Endothelial cell of umbilical vein (primary cell): ENCODE measurements around the gene PSMB4. TPM values are rescaled to one million over a fixed set of nuclear protein-coding genes. Genes with fewer than 3 reads are reported as not detected.

Experiments
- BruUV-seq: library from RNA; stranded (reverse); fragments of 400-500 nt; replicated peaks from 2 replicates; lab custom pipeline; 2021; lab: Mats Ljungman, UMichigan
- CTCF ChIA-PET: fragments of 300-600, 350-600 bp; sonication (Branson Sonifier 250); formaldehyde crosslinking; loops from one replicate; lab custom pipeline; 2021; ENCODE audit warnings: antibody characterized with exemption, inconsistent platforms; lab: Charles Lee
- POLR2A ChIA-PET: fragments of 300-600, 350-600 bp; sonication (Branson Sonifier 250); formaldehyde crosslinking; loops from one replicate; lab custom pipeline; 2021; ENCODE audit warnings: antibody characterized with exemption, inconsistent platforms; lab: Charles Lee
- DNase-seq: peaks from one replicate; pipeline ENCODE4 v3.0.0-alpha.2; 2011; ENCODE audit warnings: low read depth, low spot score
- FAIRE-seq: peaks from 2 replicates; lab custom pipeline; 2011; peaks lifted over from hg19 to GRCh38; lab: Jason Lieb, UNC
- H2AFZ ChIP-seq: 2 replicates; pipeline ENCODE4 v1.6.0; 2012; ENCODE audit warnings: low read depth, low read length, control low read depth, inconsistent platforms
- H3K27ac ChIP-seq: 2 replicates; pipeline ENCODE4 v1.5.1; 2011; ENCODE audit warnings: low read depth, mild to moderate bottlenecking, control low read depth, low read length, moderate library complexity; ENCODE audit not compliant: insufficient read depth
- H3K27me3 ChIP-seq, 2 experiments: 2 replicates each; pipeline versions ENCODE4 v1.6.0 to v1.6.1; 2011; ENCODE audit warnings: low read length in 2 of 2, mixed read lengths in 1 of 2; ENCODE audit not compliant: control insufficient read depth in 2 of 2, insufficient read depth in 2 of 2
- H3K36me3 ChIP-seq, 2 experiments: 2 replicates in 1 of 2; 3 replicates in 1 of 2; pipeline ENCODE4 v1.5.1; 2011; ENCODE audit warnings: low read length in 2 of 2, mild to moderate bottlenecking in 1 of 2, moderate library complexity in 1 of 2; ENCODE audit not compliant: control insufficient read depth in 2 of 2, insufficient read depth in 2 of 2; ENCODE audit errors: extremely low read depth in 1 of 2
- H3K4me1 ChIP-seq: 3 replicates; pipeline ENCODE4 v1.5.1; 2011; ENCODE audit warnings: mild to moderate bottlenecking, low read length; ENCODE audit not compliant: control insufficient read depth, insufficient read depth; ENCODE audit errors: extremely low read depth
- H3K4me2 ChIP-seq: 2 replicates; pipeline ENCODE4 v1.6.1; 2011; ENCODE audit warnings: low read length, control low read depth, mixed read lengths; ENCODE audit not compliant: insufficient read depth
- H3K4me3 ChIP-seq, 3 experiments: fragments of 200-600 bp in 1 of 3; sonication (generic), shearing (Covaris generic) in 1 of 3; replicated peaks in 1 of 3; 2 replicates each; pipeline ENCODE4 v1.5.1; 2011 to 2016; ENCODE audit warnings: control low read depth in 3 of 3, low read length in 3 of 3, mild to moderate bottlenecking in 2 of 3, inconsistent platforms in 1 of 3, low read depth in 1 of 3, moderate library complexity in 1 of 3; ENCODE audit not compliant: insufficient read depth in 1 of 3
- H3K79me2 ChIP-seq: 2 replicates; pipeline ENCODE4 v1.6.0; 2012; ENCODE audit warnings: low read length, inconsistent platforms; ENCODE audit not compliant: control insufficient read depth, insufficient read depth
- H3K9ac ChIP-seq: replicated peaks from 2 replicates; pipeline ENCODE3; 2011; ENCODE audit warnings: low read length, control low read depth; ENCODE audit not compliant: insufficient read depth; ENCODE audit errors: extremely low read depth
- H3K9me1 ChIP-seq: replicated peaks from 3 replicates; pipeline ENCODE4 v1.6.0; 2011; ENCODE audit warnings: mild to moderate bottlenecking, low read length; ENCODE audit not compliant: control insufficient read depth, insufficient read depth; ENCODE audit errors: extremely low read depth
- H3K9me3 ChIP-seq: replicated peaks from 2 replicates; pipeline ENCODE4 v1.5.1; 2012; ENCODE audit warnings: low read length, inconsistent platforms; ENCODE audit not compliant: control insufficient read depth, insufficient read depth
- H4K20me1 ChIP-seq: replicated peaks from 2 replicates; pipeline ENCODE3; 2011; ENCODE audit warnings: mild to moderate bottlenecking, low read length; ENCODE audit not compliant: control insufficient read depth, insufficient read depth; ENCODE audit errors: extremely low read depth
- FOS ChIP-seq: IDR thresholded peaks from 2 replicates; pipeline ENCODE4 v1.6.1; 2011; ENCODE audit warnings: mild to moderate bottlenecking, low read length, moderate library complexity, borderline replicate concordance; ENCODE audit not compliant: insufficient read depth
- POLR2A ChIP-seq: IDR thresholded peaks from 2 replicates; pipeline ENCODE4 v1.6.1; 2012; ENCODE audit warnings: low read depth, mild to moderate bottlenecking, control low read depth, low read length
- POLR2AphosphoS5 ChIP-seq: IDR thresholded peaks from 2 replicates; pipeline ENCODE4 v1.6.1; 2012; ENCODE audit warnings: low read depth, mild to moderate bottlenecking, control low read depth, low read length, moderate library complexity; ENCODE audit not compliant: insufficient read depth
- dilution Hi-C: fragments of 300-500 bp; cut with MboI; formaldehyde crosslinking; loops from one replicate; pipeline ENCODE4 v1.15.0; 2019; ENCODE audit warnings: low sequenced_read_pairs; ENCODE audit not compliant: extremely low pct_ligation_motif_present
- intact Hi-C: fragments of 100-400 bp; cut with micrococcal nuclease; formaldehyde crosslinking; loops from one replicate; pipeline ENCODE4 v1.10.0; 2022
- polyA plus RNA-seq, 4 experiments: library from polyadenylated mRNA; depleted of rRNA in 3 of 4; stranded (reverse) in 3 of 4; unstranded in 1 of 4; fragments of >200 nt; gene quantifications; 2 replicates each; pipeline versions ENCODE4 v1.2.1 to v1.2.3, GENCODE V29; 2011 to 2012; ENCODE audit warnings: missing spikeins in 1 of 4
- total RNA-seq: library from RNA; stranded (reverse); gene quantifications from 2 replicates; pipeline ENCODE4 v1.2.3, GENCODE V29; 2021

Gene PSMB4
- total and polyA plus RNA-seq, 2 donors (not counting 3 experiments of a cell fraction or from before 2014, with no cell fraction given): 335 to 835 TPM

DNA sequence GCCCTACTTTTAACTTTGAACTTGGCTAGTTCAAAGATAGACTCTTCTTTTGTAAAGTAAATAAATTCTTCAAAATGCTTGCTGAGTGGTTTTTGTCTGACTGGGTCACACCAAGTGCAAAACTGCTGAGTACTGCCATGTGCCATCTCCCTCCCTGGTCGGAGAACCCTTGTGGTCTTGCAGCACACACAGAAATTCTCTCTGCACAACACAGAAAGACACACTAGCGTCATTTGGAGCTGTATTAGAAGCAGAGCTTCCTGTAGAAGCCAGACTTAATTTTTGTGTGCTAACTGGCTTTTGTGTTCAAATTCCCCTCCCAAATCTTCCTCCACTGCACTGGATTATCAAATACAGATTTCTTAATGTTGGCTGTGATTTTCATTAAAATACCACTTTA lies 2.5 kb downstream of the PSMB4 start:
- TF ChIP-seq FOS (no peak), POLR2AphosphoS5 (no peak)
- H2AFZ ChIP-seq: no peak overlapping the region
- POLR2A ChIA-PET: no interaction called here
- no peaks in the 10 kb centered on the region for H3K27me3 ChIP-seq
- no TSS peak for BruUV-seq
- dilution Hi-C loops: no loop called here
- CTCF ChIA-PET: interaction anchor here (1.2 to 1.5 kb wide), 3 partner anchors 61 to 101 kb away, joined by 3 to 7 read pairs (median 4); no protein-coding TSS in a partner anchor
- no peak overlapping the region for H3K27ac ChIP-seq
- H3K9me1 ChIP-seq: no peaks in the 10 kb centered on the region
- FAIRE-seq (no peak), DNase-seq (no peak)
- H3K36me3 ChIP-seq: peaks cover 24 to 39% of the 10 kb centered on the region in 2 experiments
- H3K79me2 ChIP-seq: peaks cover 20% of the 10 kb centered on the region
- no peaks in the 10 kb centered on the region for H3K9me3 ChIP-seq
- intact Hi-C loops: no loop called here
- H3K9ac ChIP-seq: no peak overlapping the region
- H3K4me1 ChIP-seq: peaks cover 6% of the 10 kb centered on the region
- no peak overlapping the region for H3K4me2 ChIP-seq
- H3K4me3 ChIP-seq: no peak overlapping the region
- no peaks in the 10 kb centered on the region for H4K20me1 ChIP-seq

DNA sequence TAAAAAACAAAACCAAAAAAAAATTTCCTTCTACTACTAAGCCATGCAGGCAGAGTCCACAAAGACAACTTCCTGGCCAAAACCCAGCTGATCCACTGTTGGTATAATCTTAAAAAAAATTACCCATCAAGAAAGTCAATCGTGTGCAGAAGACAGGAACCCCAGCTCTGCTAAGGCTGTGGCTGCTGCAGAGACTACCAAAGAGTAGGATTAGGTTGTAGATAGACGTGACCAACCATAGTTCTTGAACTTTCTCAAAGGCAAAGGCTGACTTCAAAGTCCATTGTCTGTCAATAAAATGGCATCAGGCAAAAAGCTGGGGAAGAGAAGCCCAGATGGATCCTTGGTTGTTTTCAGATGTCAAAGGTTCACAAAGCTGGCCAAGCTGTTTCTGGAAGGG lies 3.4 kb downstream of the PSMB4 start:
- H3K36me3 ChIP-seq: peaks cover 30 to 42% of the 10 kb centered on the region in 2 experiments
- no peak overlapping the region for H2AFZ ChIP-seq
- no peak for FAIRE-seq
- dilution Hi-C loops (no loop called here), intact Hi-C loops (no loop called here)
- H3K9me3 ChIP-seq: no peaks in the 10 kb centered on the region
- no TSS peak for BruUV-seq
- H3K79me2 ChIP-seq: peaks cover 20% of the 10 kb centered on the region
- H3K27ac ChIP-seq: no peak overlapping the region
- no peak for TF ChIP-seq FOS
- no peak for TF ChIP-seq POLR2AphosphoS5
- TF ChIP-seq POLR2A: peak; percentile 50
- H3K27me3 ChIP-seq: no peaks in the 10 kb centered on the region
- no peak overlapping the region for H3K4me3 ChIP-seq
- ChIA-PET CTCF (interaction anchor here (0.9 to 1.9 kb wide), 3 partner anchors 10 to 102 kb away, joined by 3 to 7 read pairs (median 4); no protein-coding TSS in a partner anchor), POLR2A (no interaction called here)
- no peak for DNase-seq
- no peak overlapping the region for H3K4me2 ChIP-seq
- peaks cover 6% of the 10 kb centered on the region for H3K4me1 ChIP-seq
- H3K9me1 ChIP-seq: no peaks in the 10 kb centered on the region
- no peak overlapping the region for H3K9ac ChIP-seq
- H4K20me1 ChIP-seq: no peaks in the 10 kb centered on the region
